ENCODE data around the gene BCL7C.
A peak's percentile ranks its signal among the peaks of the same experiment; 100 is the strongest.

GRCh38 chr16:30896889-30897733, 3.2 kb upstream of the BCL7C start:
- TF ChIP-seq EP300 (IDR thresholded peaks at IDR 0.05; ENCODE audit: low read depth in 2 of 2, low read length in 2 of 2), result peak in 1 of 2 experiments; percentile 31; a peak in 1 of 4 replicates
- TF ChIP-seq EP300 (CRISPR knock-in tag; IDR thresholded peaks at IDR 0.05; ENCODE audit: borderline replicate concordance), result no peak; the same call in 1 of the 2 replicates
- TF ChIP-seq ZNF121 (CRISPR knock-in tag; IDR thresholded peaks at IDR 0.05), result no peak; the same call in 1 of the 2 replicates
- TF ChIP-seq EZH2 (conservative IDR thresholded peaks at IDR 0.05; ENCODE audit: low read depth, low read length), result no peak
- TF ChIP-seq IRF2 (CRISPR knock-in tag; IDR thresholded peaks at IDR 0.05), result peak; percentile 94
- TF ChIP-seq, protein P1, sequence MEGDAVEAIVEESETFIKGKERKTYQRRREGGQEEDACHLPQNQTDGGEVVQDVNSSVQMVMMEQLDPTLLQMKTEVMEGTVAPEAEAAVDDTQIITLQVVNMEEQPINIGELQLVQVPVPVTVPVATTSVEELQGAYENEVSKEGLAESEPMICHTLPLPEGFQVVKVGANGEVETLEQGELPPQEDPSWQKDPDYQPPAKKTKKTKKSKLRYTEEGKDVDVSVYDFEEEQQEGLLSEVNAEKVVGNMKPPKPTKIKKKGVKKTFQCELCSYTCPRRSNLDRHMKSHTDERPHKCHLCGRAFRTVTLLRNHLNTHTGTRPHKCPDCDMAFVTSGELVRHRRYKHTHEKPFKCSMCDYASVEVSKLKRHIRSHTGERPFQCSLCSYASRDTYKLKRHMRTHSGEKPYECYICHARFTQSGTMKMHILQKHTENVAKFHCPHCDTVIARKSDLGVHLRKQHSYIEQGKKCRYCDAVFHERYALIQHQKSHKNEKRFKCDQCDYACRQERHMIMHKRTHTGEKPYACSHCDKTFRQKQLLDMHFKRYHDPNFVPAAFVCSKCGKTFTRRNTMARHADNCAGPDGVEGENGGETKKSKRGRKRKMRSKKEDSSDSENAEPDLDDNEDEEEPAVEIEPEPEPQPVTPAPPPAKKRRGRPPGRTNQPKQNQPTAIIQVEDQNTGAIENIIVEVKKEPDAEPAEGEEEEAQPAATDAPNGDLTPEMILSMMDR (CRISPR knock-in tag; IDR thresholded peaks at IDR 0.05), result no peak
- no peak for TF ChIP-seq STAT6 (CRISPR knock-in tag; IDR thresholded peaks at IDR 0.05; ENCODE audit: borderline replicate concordance)
- no peak for TF ChIP-seq PAX8 (CRISPR knock-in tag; IDR thresholded peaks at IDR 0.05; ENCODE audit: borderline replicate concordance)
- TF ChIP-seq ZNF136 (CRISPR knock-in tag; IDR thresholded peaks at IDR 0.05; ENCODE audit: low read depth), result no peak
- no peak for TF ChIP-seq SP1 (IDR thresholded peaks at IDR 0.05)
- peak; percentile 79 for TF ChIP-seq SP1 (CRISPR knock-in tag; IDR thresholded peaks at IDR 0.05)
- no peak for TF ChIP-seq ATF7 (IDR thresholded peaks at IDR 0.05)
- TF ChIP-seq ATF7 (CRISPR knock-in tag; IDR thresholded peaks at IDR 0.05), result no peak
- TF ChIP-seq MAX (IDR thresholded peaks at IDR 0.05), result 0 out of 2 replicates have a peak, but pooled peaks have one; percentile 34
- TF ChIP-seq RFX5 (IDR thresholded peaks at IDR 0.05; ENCODE audit: low read depth, low read length), result no peak
- TF ChIP-seq SIN3A (IDR thresholded peaks at IDR 0.05; ENCODE audit: borderline replicate concordance, low read depth, low read length), result peak; percentile 73; the same call in 1 of the 2 replicates

Measured in HepG2 (cell line).